Peyer's patch (tissue), 4 donors: Measurements from ENCODE around the gene ARHGAP20.

Source experiments
- POLR2A ChIP-seq, 2 donors: fragments of 450-650 bp; IDR thresholded peaks; one replicate each; pipeline ENCODE4 v1.5.1; 2017; ENCODE audit warnings: antibody characterized with exemption in 2 of 2, mild to moderate bottlenecking in 2 of 2, moderate library complexity in 2 of 2
- TF ChIP-seq, protein P1 (sequence below), 6 experiments: fragments of 450-650 bp in 4 of 6; fragments of 200-600 bp in 2 of 6; sonication (generic) in 1 of 6; IDR thresholded peaks; one replicate each; pipeline ENCODE4 v1.5.1; 2017 to 2019; ENCODE audit warnings: antibody characterized with exemption in 6 of 6, mild to moderate bottlenecking in 3 of 6, moderate library complexity in 1 of 6

GRCh38 chr11:110679323-110679975 is 32.8 kb downstream of the ARHGAP20 start:
- TF ChIP-seq, protein P1, sequence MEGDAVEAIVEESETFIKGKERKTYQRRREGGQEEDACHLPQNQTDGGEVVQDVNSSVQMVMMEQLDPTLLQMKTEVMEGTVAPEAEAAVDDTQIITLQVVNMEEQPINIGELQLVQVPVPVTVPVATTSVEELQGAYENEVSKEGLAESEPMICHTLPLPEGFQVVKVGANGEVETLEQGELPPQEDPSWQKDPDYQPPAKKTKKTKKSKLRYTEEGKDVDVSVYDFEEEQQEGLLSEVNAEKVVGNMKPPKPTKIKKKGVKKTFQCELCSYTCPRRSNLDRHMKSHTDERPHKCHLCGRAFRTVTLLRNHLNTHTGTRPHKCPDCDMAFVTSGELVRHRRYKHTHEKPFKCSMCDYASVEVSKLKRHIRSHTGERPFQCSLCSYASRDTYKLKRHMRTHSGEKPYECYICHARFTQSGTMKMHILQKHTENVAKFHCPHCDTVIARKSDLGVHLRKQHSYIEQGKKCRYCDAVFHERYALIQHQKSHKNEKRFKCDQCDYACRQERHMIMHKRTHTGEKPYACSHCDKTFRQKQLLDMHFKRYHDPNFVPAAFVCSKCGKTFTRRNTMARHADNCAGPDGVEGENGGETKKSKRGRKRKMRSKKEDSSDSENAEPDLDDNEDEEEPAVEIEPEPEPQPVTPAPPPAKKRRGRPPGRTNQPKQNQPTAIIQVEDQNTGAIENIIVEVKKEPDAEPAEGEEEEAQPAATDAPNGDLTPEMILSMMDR (IDR thresholded peaks at IDR 0.05) = no peak
- no peak for TF ChIP-seq POLR2A (IDR thresholded peaks at IDR 0.05)
